ENCODE measurements around the gene TBC1D22B. TPM values are rescaled to one million over a fixed set of nuclear protein-coding genes. Genes with fewer than 3 reads are reported as not detected.

Gene TBC1D22B
- total RNA-seq, 4 donors from 2014 or later, result 14.8 to 19.6 (median 17.6) TPM

DNA sequence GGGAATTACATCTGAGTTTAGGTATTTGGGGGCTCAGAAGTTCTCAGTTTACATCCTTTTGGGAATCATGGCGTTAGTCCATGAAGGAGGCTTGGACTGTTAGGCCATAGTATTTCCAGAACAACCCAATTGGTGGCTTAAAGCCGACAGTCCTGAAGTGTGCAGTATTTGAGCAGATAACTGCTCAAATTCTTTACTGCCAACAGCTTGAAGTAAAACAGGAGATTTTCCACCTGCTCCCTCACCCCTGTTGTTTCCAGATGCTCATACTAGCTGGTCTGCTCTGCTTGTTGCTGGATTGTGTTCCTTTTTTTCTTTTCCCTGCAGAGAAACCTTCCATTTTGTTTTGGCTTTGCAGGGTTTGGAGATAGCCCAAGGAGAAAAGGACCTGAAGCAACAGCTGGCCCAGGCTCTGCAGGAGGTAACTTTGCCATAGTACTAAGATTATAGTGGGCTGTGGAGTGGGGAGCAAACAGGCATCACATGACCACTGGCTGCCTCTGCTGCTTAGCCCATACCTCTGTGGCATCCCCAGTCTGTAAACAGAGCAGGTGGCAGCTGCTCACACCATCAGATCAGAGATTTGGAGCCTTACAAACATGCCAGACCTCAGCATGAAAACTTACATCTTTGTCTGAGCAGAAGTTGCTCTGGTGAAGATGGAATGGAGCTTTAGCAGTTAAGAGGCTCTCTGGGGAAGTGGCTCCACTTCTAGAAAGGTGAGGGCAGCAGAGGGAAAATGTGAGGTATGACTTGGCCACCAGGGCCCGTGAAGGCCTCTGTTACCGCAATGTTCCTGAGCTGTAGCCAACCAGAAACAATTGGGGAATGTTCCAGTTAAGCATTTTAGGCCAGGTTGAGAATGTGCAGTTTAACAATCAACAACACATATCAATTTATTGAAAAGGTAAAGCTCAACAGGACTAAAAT lies 113.8 kb downstream of the TBC1D22B start:
- H3K4me3 ChIP-seq (ENCODE audit: low read depth, poor library complexity, severe bottlenecking), result no peak overlapping the region
- 74 to 82% methylated on average over 4 of the region's 4 CpGs for WGBS, 2 donors
- intact Hi-C loops (cut with DNase I; ENCODE audit: low total_unique reads), result no loop called here
- TF ChIP-seq, protein P1, sequence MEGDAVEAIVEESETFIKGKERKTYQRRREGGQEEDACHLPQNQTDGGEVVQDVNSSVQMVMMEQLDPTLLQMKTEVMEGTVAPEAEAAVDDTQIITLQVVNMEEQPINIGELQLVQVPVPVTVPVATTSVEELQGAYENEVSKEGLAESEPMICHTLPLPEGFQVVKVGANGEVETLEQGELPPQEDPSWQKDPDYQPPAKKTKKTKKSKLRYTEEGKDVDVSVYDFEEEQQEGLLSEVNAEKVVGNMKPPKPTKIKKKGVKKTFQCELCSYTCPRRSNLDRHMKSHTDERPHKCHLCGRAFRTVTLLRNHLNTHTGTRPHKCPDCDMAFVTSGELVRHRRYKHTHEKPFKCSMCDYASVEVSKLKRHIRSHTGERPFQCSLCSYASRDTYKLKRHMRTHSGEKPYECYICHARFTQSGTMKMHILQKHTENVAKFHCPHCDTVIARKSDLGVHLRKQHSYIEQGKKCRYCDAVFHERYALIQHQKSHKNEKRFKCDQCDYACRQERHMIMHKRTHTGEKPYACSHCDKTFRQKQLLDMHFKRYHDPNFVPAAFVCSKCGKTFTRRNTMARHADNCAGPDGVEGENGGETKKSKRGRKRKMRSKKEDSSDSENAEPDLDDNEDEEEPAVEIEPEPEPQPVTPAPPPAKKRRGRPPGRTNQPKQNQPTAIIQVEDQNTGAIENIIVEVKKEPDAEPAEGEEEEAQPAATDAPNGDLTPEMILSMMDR (IDR thresholded peaks at IDR 0.05), result no peak
- TF ChIP-seq POLR2A (IDR thresholded peaks at IDR 0.05), result no peak
- DNase-seq (ENCODE audit: low spot score in 2 of 2), result no peak

DNA sequence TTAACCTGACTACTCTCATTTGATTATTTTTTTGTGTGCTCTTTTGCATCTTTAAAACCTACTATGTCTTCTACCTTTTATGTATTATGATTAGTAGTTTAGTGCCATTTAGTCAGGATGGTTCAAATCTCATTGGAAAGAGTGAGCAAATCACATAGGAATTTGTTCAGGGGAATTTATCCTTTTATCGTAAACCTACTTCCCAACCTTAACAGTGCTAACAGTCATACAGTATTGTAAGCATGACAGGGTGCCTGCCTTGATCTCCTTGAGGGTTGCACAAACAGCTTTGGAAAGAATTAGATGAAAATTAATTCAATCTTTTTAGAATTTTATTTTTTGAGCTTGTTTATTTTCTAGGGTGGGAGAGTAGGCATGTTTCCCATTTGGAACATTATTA lies 114.5 kb downstream of the TBC1D22B start:
- WGBS, 2 donors, result 91 to 97% methylated on average over 1 of the region's 1 CpG
- intact Hi-C loops (cut with DNase I; ENCODE audit: low total_unique reads), result no loop called here

DNA sequence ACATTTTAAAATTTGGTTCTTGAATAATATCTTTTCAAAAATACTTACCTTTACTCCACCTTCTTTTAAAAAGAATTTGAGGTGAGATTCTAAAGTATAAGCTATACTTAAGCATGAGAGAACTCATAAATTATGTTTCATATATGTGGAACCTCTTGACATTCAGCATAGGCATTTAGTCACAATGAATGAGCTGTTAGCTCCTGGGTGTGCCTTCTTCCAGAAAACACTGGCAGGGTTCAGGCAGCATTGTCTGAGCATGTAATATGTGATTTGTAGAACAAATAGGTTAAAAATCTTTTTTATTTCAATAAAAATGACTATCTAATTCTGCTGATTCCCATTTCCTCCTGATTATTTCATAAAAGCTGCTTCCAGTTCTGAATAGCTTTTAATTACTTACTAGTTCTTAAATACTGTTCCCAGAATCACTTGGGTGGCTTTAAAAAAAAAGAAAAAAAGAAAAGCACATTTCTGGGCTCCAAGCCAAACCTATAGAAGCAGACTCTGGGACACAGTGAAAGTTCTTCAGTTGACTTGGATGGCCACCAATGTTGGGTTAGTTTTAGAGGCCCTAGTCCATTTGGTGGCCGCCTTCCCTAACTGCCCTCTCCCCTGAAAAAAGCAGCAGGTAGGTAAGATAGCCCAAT lies 116.4 kb downstream of the TBC1D22B start:
- TF ChIP-seq, protein P1 (IDR thresholded peaks at IDR 0.05), result no peak
- TF ChIP-seq POLR2A (IDR thresholded peaks at IDR 0.05), result no peak
- 89 to 93% methylated on average over 1 of the region's 1 CpG for WGBS, 2 donors
- H3K4me3 ChIP-seq (ENCODE audit: low read depth, poor library complexity, severe bottlenecking), result no peak overlapping the region
- no peak for DNase-seq (ENCODE audit: low spot score in 2 of 2)
- intact Hi-C loops (cut with DNase I; ENCODE audit: low total_unique reads), result no loop called here

More for the DNA sequence above, 114.5 kb downstream of the TBC1D22B start:
- no peak for TF ChIP-seq POLR2A (IDR thresholded peaks at IDR 0.05)
- TF ChIP-seq, protein P1 (IDR thresholded peaks at IDR 0.05), result no peak
- H3K4me3 ChIP-seq (ENCODE audit: low read depth, poor library complexity, severe bottlenecking), result no peak overlapping the region
- no peak for DNase-seq (ENCODE audit: low spot score in 2 of 2)

DNA sequence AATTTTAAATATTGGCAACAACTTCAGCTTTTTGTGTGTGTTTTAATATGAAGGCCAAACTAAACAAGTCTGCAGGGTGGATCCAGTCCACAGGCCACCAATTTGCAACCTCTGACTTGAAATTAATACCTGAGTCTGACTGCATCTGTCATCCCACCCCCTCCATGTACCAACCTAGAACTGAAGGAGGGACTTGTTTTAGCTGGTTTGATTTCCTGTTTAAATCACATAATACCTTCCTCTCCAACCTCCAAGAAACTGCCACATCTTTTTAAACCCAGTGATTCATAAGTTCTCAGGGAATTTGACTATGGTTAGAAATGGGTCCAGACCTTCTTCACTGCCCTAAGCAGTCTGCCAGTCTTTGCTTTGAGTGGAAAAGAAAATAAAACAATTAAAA lies 117.8 kb downstream of the TBC1D22B start:
- intact Hi-C loops (cut with DNase I; ENCODE audit: low total_unique reads), result no loop called here
- no peak for DNase-seq (ENCODE audit: low spot score in 2 of 2)

DNA sequence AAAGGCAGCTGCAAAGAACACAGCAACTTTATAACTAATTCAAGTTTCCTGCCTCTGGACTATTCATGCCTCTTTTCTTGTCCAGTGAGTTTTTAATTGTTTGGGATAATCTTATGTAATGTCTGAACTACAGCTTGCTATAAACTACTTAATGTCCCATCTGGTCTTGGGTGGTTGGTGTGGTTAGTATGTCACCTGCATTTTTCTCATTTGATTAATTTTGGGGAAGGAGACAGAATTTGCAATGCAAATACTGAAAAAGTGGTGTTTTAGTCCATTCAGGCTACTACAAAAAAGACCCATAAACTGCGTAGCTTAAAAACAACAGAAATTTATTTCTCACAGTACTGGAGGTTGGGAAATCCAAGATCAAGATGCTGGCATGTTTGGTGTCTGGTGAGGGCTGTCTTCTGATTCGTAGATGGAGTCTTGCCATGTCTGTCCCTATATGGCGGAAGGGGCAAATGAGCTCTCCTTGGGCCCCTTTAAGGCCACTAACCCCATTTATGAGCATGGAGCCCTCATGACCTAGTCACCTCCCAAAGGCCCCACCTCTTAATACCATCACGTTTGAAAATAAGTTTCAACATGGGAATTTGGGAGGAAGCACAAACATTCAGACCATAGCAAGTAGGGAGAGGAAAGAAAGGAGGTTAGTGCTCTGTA lies 118.6 kb downstream of the TBC1D22B start:
- intact Hi-C loops (cut with DNase I; ENCODE audit: low total_unique reads), result no loop called here
- H3K4me3 ChIP-seq (ENCODE audit: low read depth, poor library complexity, severe bottlenecking), result no peak overlapping the region
- TF ChIP-seq, protein P1 (IDR thresholded peaks at IDR 0.05), result no peak
- no peak for TF ChIP-seq POLR2A (IDR thresholded peaks at IDR 0.05)
- no peak for DNase-seq (ENCODE audit: low spot score in 2 of 2)
- WGBS, 2 donors, result 78 to 79% methylated on average over 4 of the region's 4 CpGs

More for the DNA sequence above, 117.8 kb downstream of the TBC1D22B start:
- H3K4me3 ChIP-seq (ENCODE audit: low read depth, poor library complexity, severe bottlenecking), result no peak overlapping the region
- no peak for TF ChIP-seq POLR2A (IDR thresholded peaks at IDR 0.05)
- TF ChIP-seq, protein P1 (IDR thresholded peaks at IDR 0.05), result no peak

Data from lower leg skin (tissue), 4 donors.